K562 (cell line): ENCODE measurements around the gene NINJ2. TPM values are rescaled to one million over a fixed set of nuclear protein-coding genes. Genes with fewer than 3 reads are reported as not detected.

ENCODE experiments used
- ATAC-seq: fragments of 200-7000 bp; cut with Tn5 transposase; 3 replicates; pipeline ENCODE4 v1.9.1; 2020; ENCODE audit warnings: moderate library complexity
- BruUV-seq: library from RNA; stranded (reverse); fragments of 400-500 nt; replicated peaks from 2 replicates; lab custom pipeline; 2021; lab: Mats Ljungman, UMichigan
- CTCF ChIA-PET: fragments of 300-600 bp; formaldehyde crosslinking; extraction: SDS; loops from one replicate; lab custom pipeline; 2021; ENCODE audit warnings: low intra/inter-chr PET ratio; lab: Yijun Ruan, JAX
- POLR2A ChIA-PET: fragments of 300-600, 350-650 bp; sonication (Branson Sonifier 250); formaldehyde crosslinking; extraction: SDS; loops from one replicate; lab custom pipeline; 2021; ENCODE audit warnings: antibody characterized with exemption, inconsistent platforms; lab: Yijun Ruan, JAX
- DNase-seq, 4 experiments: peaks; one replicate each; pipeline versions ENCODE4 v3.0.0 to v3.0.0-alpha.2; 2011 to 2018; ENCODE audit warnings: low spot score in 3 of 4, mixed read lengths in 3 of 4; ENCODE audit errors: extremely low read depth in 1 of 4
- FAIRE-seq: peaks from 2 replicates; lab custom pipeline; 2011; peaks lifted over from hg19 to GRCh38; lab: Jason Lieb, UNC
- H2AFZ ChIP-seq: 2 replicates; pipeline ENCODE4 v1.6.0; 2011; ENCODE audit warnings: low read depth, low read length, control low read depth, inconsistent platforms
- H3K27ac ChIP-seq: fragments of 200-600 bp; 3 replicates; pipeline ENCODE4 v1.8.0; 2011; ENCODE audit warnings: low read depth, mild to moderate bottlenecking, control low read depth, inconsistent platforms, low read length, moderate library complexity, mixed read lengths; ENCODE audit errors: extremely low read depth
- H3K27me3 ChIP-seq, 2 experiments: fragments of 300-600 bp in 1 of 2; 2 replicates in 1 of 2; 3 replicates in 1 of 2; pipeline versions ENCODE4 v1.6.0 to v1.8.0; 2011; ENCODE audit warnings: inconsistent platforms in 2 of 2, low read length in 2 of 2, mild to moderate bottlenecking in 1 of 2, mixed read lengths in 1 of 2, moderate library complexity in 1 of 2; ENCODE audit not compliant: control insufficient read depth in 2 of 2, insufficient read depth in 2 of 2
- H3K36me3 ChIP-seq: fragments of 300-600 bp; 3 replicates; pipeline ENCODE4 v1.8.0; 2011; ENCODE audit warnings: mild to moderate bottlenecking, low read length, inconsistent platforms; ENCODE audit not compliant: control insufficient read depth, insufficient read depth
- H3K4me1 ChIP-seq, 2 experiments: fragments of 200-600 bp in 1 of 2; replicated peaks in 1 of 2; 2 replicates in 1 of 2; 3 replicates in 1 of 2; pipeline versions ENCODE4 v1.5.1 to v1.8.0; 2011; ENCODE audit warnings: inconsistent platforms in 2 of 2, low read length in 2 of 2, mild to moderate bottlenecking in 1 of 2, mixed read lengths in 1 of 2, moderate library complexity in 1 of 2; ENCODE audit not compliant: control insufficient read depth in 2 of 2, insufficient read depth in 2 of 2
- H3K4me2 ChIP-seq: 2 replicates; pipeline ENCODE4 v1.6.1; 2011; ENCODE audit warnings: low read length, control low read depth, inconsistent platforms, mixed read lengths; ENCODE audit not compliant: insufficient read depth
- H3K4me3 ChIP-seq: fragments of 200-600 bp; sonication (generic), shearing (Covaris generic); 2 replicates; pipeline ENCODE4 v1.5.1; 2016; ENCODE audit warnings: control low read depth, inconsistent platforms
- H3K79me2 ChIP-seq: fragments of 200-600 bp; 3 replicates; pipeline ENCODE4 v1.8.0; 2011; ENCODE audit warnings: low read length, inconsistent platforms; ENCODE audit not compliant: control insufficient read depth, insufficient read depth
- H3K9ac ChIP-seq, 2 experiments: 2 replicates each; pipeline versions ENCODE4 v1.6.0 to v1.6.1; 2011; ENCODE audit warnings: low read depth in 2 of 2, low read length in 2 of 2, control low read depth in 1 of 2, inconsistent platforms in 1 of 2, mild to moderate bottlenecking in 1 of 2, mixed read lengths in 1 of 2; ENCODE audit not compliant: insufficient read depth in 1 of 2
- H3K9me1 ChIP-seq: one replicate; pipeline ENCODE4 v1.6.0; 2011; ENCODE audit warnings: inconsistent platforms, mild to moderate bottlenecking, low read length, moderate library complexity; ENCODE audit not compliant: control insufficient read depth, insufficient read depth
- H3K9me3 ChIP-seq: replicated peaks from 2 replicates; pipeline ENCODE4 v1.5.1; 2011; ENCODE audit warnings: low read depth, low read length, inconsistent platforms; ENCODE audit not compliant: control insufficient read depth, insufficient read depth
- H4K20me1 ChIP-seq: replicated peaks from 2 replicates; pipeline ENCODE4 v1.6.1; 2011; ENCODE audit warnings: low read length, inconsistent platforms, mixed read lengths; ENCODE audit not compliant: control insufficient read depth, insufficient read depth
- MXD1 ChIP-seq: fragments of 250-450 bp; sonication (Bioruptor Pico); IDR thresholded peaks from 2 replicates; pipeline ENCODE4 v1.8.0; 2021; ENCODE audit warnings: borderline replicate concordance, mild to moderate bottlenecking, moderate library complexity; ENCODE audit not compliant: poor library complexity, severe bottlenecking
- SP2 ChIP-seq: IDR thresholded peaks from 2 replicates; pipeline ENCODE4 v1.6.1; 2011; ENCODE audit warnings: mild to moderate bottlenecking, low read depth, low read length, moderate library complexity; ENCODE audit not compliant: poor library complexity, severe bottlenecking; ENCODE audit errors: extremely low read depth
- ZNF121 ChIP-seq: sonication (generic); formaldehyde crosslinking; conservative IDR thresholded peaks from 2 replicates; pipeline ENCODE4 v1.8.0; 2022; ENCODE audit warnings: missing genetic modification reagents
- WGBS: fragments of 100-300 bp; shearing (Covaris generic); methylation state at CpG from one replicate; pipeline ENCODE4 v1.1.6; 2016; ENCODE audit warnings: low coverage, mixed read lengths; ENCODE audit not compliant: insufficient coverage; ENCODE audit errors: missing lambda C conversion rate; 5-methylcytosine and 5-hydroxymethylcytosine counted together
- in situ Hi-C: fragments of 300-500 bp; cut with MboI; formaldehyde crosslinking; loops from 4 replicates; pipeline ENCODE4 v1.15.0; 2018; ENCODE audit warnings: inconsistent platforms, mixed read lengths
- intact Hi-C: fragments of 100-400 bp; cut with micrococcal nuclease; formaldehyde crosslinking; loops from 2 replicates; pipeline ENCODE4 v1.14.2; 2022
- polyA plus RNA-seq, 8 experiments: library from polyadenylated mRNA; depleted of rRNA in 4 of 8; stranded (reverse) in 5 of 8; unstranded in 3 of 8; fragments of >200 nt; fragmentation: Nextera tagmentation in 2 of 8; fragmentation: Illumina TruSeq in 1 of 8; extraction: Ambion mirVana in 2 of 8; extraction: Trizol in 1 of 8; gene quantifications; 2 replicates each; pipeline versions ENCODE4 v1.2.1 to v1.2.3, GENCODE V29; 2011 to 2014; ENCODE audit warnings: inconsistent platforms in 1 of 8, missing spikeins in 1 of 8
- total RNA-seq, 7 experiments: library from RNA; depleted of rRNA in 6 of 7; stranded (reverse); fragments of >200 nt in 6 of 7; fragmentation: Illumina TruSeq in 2 of 7; extraction: Trizol in 2 of 7; gene quantifications; 2 replicates each; pipeline versions ENCODE4 v1.2.1 to v1.2.3, GENCODE V29; 2011 to 2021; ENCODE audit warnings: low replicate concordance in 1 of 7

Gene NINJ2
- total and polyA plus RNA-seq, 9 of the 15 experiments (the other 6 are each of a cell fraction or from before 2014, with no cell fraction given), result 2.6 to 16.0 (median 4.5) TPM

DNA sequence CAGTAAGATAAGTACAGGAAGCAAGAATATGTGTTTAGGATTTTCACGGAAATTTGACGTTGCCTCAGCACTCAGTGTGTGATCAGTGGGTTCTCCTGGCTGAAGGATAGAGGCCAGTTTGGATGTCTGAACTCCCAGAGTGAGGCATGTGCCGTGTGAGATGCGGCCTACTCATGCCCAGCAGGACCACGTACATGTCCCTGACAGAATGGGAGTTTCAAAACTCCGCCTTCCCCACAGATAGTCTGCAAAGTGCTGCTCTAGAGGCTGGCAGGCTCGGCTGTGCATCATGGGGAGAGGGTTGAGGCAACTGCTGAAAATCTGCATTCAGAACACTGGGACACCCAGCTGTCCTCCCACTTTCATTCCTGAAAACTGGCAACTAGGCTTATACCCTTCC, 58.3 kb downstream of the NINJ2 start:
- DNase-seq (no peak), ATAC-seq (no peak)
- Histone ChIP-seq H3K27ac (no peak overlapping the region), H2AFZ (peak overlapping the region; percentile 76), H3K4me1 (peaks cover 0 to 7% of the 10 kb centered on the region in 2 experiments; a peak in 3 of 5 replicates), H4K20me1 (no peaks in the 10 kb centered on the region), H3K9ac (no peak overlapping the region), H3K79me2 (no peaks in the 10 kb centered on the region), H3K4me3 (no peak overlapping the region)
- in situ Hi-C loops (no loop called here), intact Hi-C loops (no loop called here)
- WGBS, result 61% methylated on average over 7 of the region's 7 CpGs
- TF ChIP-seq MXD1 (CRISPR knock-in tag), result no peak
- TF ChIP-seq, all 486 proteins: peak for 0
- POLR2A ChIA-PET, result no interaction called here
- Histone ChIP-seq H3K36me3 (no peaks in the 10 kb centered on the region), H3K4me2 (no peak overlapping the region), H3K27me3 (no peaks in the 10 kb centered on the region), H3K9me3 (no peaks in the 10 kb centered on the region), H3K9me1 (no peaks in the 10 kb centered on the region)
- no TSS peak for BruUV-seq
- no peak for FAIRE-seq
- CTCF ChIA-PET, result no interaction called here

- Histone ChIP-seq H3K27ac (no peak overlapping the region), H2AFZ (peak overlapping the region; percentile 12; the same call in 1 of the 2 replicates), H3K9me1 (no peaks in the 10 kb centered on the region), H3K9me3 (no peaks in the 10 kb centered on the region), H3K4me1 (peaks cover 4 to 8% of the 10 kb centered on the region in 2 experiments; a peak in 3 of 5 replicates), H4K20me1 (no peaks in the 10 kb centered on the region), H3K36me3 (no peaks in the 10 kb centered on the region), H3K9ac (no peak overlapping the region), H3K4me3 (no peak overlapping the region), H3K79me2 (no peaks in the 10 kb centered on the region), H3K4me2 (no peak overlapping the region), H3K27me3 (no peaks in the 10 kb centered on the region)
- intact Hi-C loops (no loop called here), in situ Hi-C loops (no loop called here)
- BruUV-seq, result no TSS peak
- no peak for DNase-seq
- TF ChIP-seq ZNF121 (CRISPR knock-in tag) (peak; percentile 51), SP2 (no peak)
- ChIA-PET CTCF (no interaction called here), POLR2A (no interaction called here)
- no peak for FAIRE-seq
- ATAC-seq, result no peak
These were observed 60.6 kb downstream of the NINJ2 start for GRCh38 chr12:602700-603068.
